ENCODE measurements around the gene SAMD8.
"Not testable (repeated sequence)": the region's sequence is repeated elsewhere in the genome, so short reads cannot be mapped to it uniquely, and the experiment has no call there.

The SAMD8 gene

GRCh38 chr10:75127471-75127870 is 16.0 kb downstream of the SAMD8 start:
- no peak for DNase-seq (ENCODE audit: low read depth)
- TF ChIP-seq CTCF (IDR thresholded peaks at IDR 0.05; ENCODE audit: low read depth, low read length), result no peak
- no peak for TF ChIP-seq MYC (IDR thresholded peaks at IDR 0.05; ENCODE audit: low read depth, low read length)
- no peak for TF ChIP-seq POLR2A (IDR thresholded peaks at IDR 0.05; ENCODE audit: extremely low read depth, insufficient read length)
- no peak for TF ChIP-seq MAX (IDR thresholded peaks at IDR 0.05; ENCODE audit: low read depth, low read length)
- H3K4me3 ChIP-seq (ENCODE audit: low read depth, low read length), result no peak overlapping the region

- not testable (repeated sequence) for DNase-seq (ENCODE audit: low read depth); H3K4me3 ChIP-seq (ENCODE audit: low read depth, low read length)
Observed at GRCh38 chr10:75128985-75129384, 17.5 kb downstream of the SAMD8 start.

GRCh38 chr10:75129537-75129936 is 18.1 kb downstream of the SAMD8 start:
- no peak overlapping the region for H3K4me3 ChIP-seq (ENCODE audit: low read depth, low read length)
- no peak for DNase-seq (ENCODE audit: low read depth)
- no peak for TF ChIP-seq MYC (IDR thresholded peaks at IDR 0.05; ENCODE audit: low read depth, low read length)
- no peak for TF ChIP-seq MAX (IDR thresholded peaks at IDR 0.05; ENCODE audit: low read depth, low read length)
- no peak for TF ChIP-seq POLR2A (IDR thresholded peaks at IDR 0.05; ENCODE audit: extremely low read depth, insufficient read length)
- TF ChIP-seq CTCF (IDR thresholded peaks at IDR 0.05; ENCODE audit: low read depth, low read length), result no peak

- not testable (repeated sequence) for DNase-seq (ENCODE audit: low read depth); H3K4me3 ChIP-seq (ENCODE audit: low read depth, low read length)
Observed at GRCh38 chr10:75133701-75134100, 22.2 kb downstream of the SAMD8 start.

- TF ChIP-seq POLR2A (IDR thresholded peaks at IDR 0.05; ENCODE audit: extremely low read depth, insufficient read length) (no peak), CTCF (IDR thresholded peaks at IDR 0.05; ENCODE audit: low read depth, low read length) (no peak), MAX (IDR thresholded peaks at IDR 0.05; ENCODE audit: low read depth, low read length) (no peak), MYC (IDR thresholded peaks at IDR 0.05; ENCODE audit: low read depth, low read length) (no peak)
- no peak overlapping the region for H3K4me3 ChIP-seq (ENCODE audit: low read depth, low read length)
- no peak for DNase-seq (ENCODE audit: low read depth)
Observed at GRCh38 chr10:75136346-75136745, 24.9 kb downstream of the SAMD8 start.

- no peak overlapping the region for H3K4me3 ChIP-seq (ENCODE audit: low read depth, low read length)
- TF ChIP-seq POLR2A (IDR thresholded peaks at IDR 0.05; ENCODE audit: extremely low read depth, insufficient read length) (no peak), MYC (IDR thresholded peaks at IDR 0.05; ENCODE audit: low read depth, low read length) (no peak)
- peak; percentile 50 for DNase-seq (ENCODE audit: low read depth)
Observed at GRCh38 chr10:75137533-75138438, 26.3 kb downstream of the SAMD8 start.

GRCh38 chr10:75140246-75140645 is 28.8 kb downstream of the SAMD8 start:
- DNase-seq (ENCODE audit: low read depth), result no peak
- H3K4me3 ChIP-seq (ENCODE audit: low read depth, low read length), result no peak overlapping the region
- TF ChIP-seq POLR2A (IDR thresholded peaks at IDR 0.05; ENCODE audit: extremely low read depth, insufficient read length), result no peak
- TF ChIP-seq CTCF (IDR thresholded peaks at IDR 0.05; ENCODE audit: low read depth, low read length), result no peak
- TF ChIP-seq MYC (IDR thresholded peaks at IDR 0.05; ENCODE audit: low read depth, low read length), result no peak
- no peak for TF ChIP-seq MAX (IDR thresholded peaks at IDR 0.05; ENCODE audit: low read depth, low read length)
